Measurements from ENCODE around the gene EMILIN1.
A peak's percentile ranks its signal among the peaks of the same experiment; 100 is the strongest.

Gene EMILIN1

DNA sequence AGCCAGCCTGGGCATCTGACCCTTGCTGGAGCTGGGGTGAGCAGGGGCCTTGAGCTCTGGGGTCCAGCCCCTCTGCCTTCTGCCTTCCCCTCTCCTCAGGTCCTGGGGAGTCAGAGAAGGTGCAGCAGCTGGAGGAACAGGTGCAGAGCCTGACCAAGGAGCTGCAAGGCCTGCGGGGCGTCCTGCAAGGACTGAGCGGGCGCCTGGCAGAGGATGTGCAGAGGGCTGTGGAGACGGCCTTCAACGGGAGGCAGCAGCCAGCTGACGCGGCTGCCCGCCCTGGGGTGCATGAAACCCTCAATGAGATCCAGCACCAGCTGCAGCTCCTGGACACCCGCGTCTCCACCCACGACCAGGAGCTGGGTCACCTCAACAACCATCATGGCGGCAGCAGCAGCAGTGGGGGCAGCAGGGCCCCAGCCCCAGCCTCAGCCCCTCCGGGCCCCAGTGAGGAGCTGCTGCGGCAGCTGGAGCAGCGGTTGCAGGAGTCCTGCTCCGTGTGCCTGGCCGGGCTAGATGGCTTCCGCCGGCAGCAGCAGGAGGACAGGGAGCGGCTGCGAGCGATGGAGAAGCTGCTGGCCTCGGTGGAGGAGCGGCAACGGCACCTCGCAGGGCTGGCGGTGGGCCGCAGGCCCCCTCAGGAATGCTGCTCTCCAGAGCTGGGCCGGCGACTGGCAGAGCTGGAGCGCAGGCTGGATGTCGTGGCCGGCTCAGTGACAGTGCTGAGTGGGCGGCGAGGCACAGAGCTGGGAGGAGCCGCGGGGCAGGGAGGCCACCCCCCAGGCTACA lies 3.8 kb downstream of the EMILIN1 start:
- DNase-seq, result no peak

DNA sequence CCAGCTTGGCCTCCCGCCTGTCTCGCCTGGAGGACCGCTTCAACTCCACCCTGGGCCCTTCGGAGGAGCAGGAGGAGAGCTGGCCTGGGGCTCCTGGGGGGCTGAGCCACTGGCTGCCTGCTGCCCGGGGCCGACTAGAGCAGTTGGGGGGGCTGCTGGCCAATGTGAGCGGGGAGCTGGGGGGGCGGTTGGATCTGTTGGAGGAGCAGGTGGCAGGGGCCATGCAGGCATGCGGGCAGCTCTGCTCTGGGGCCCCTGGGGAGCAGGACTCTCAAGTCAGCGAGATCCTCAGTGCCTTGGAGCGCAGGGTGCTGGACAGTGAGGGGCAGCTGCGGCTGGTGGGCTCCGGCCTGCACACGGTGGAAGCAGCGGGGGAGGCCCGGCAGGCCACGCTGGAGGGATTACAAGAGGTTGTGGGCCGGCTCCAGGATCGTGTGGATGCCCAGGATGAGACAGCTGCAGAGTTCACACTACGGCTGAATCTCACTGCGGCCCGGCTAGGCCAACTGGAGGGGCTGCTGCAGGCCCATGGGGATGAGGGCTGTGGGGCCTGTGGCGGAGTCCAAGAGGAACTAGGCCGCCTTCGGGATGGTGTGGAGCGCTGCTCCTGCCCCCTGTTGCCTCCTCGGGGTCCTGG lies 4.5 kb downstream of the EMILIN1 start:
- DNase-seq, result no peak

- no peak for DNase-seq
Observed at GRCh38 chr2:27083410-27084296, 5.2 kb downstream of the EMILIN1 start.

DNA sequence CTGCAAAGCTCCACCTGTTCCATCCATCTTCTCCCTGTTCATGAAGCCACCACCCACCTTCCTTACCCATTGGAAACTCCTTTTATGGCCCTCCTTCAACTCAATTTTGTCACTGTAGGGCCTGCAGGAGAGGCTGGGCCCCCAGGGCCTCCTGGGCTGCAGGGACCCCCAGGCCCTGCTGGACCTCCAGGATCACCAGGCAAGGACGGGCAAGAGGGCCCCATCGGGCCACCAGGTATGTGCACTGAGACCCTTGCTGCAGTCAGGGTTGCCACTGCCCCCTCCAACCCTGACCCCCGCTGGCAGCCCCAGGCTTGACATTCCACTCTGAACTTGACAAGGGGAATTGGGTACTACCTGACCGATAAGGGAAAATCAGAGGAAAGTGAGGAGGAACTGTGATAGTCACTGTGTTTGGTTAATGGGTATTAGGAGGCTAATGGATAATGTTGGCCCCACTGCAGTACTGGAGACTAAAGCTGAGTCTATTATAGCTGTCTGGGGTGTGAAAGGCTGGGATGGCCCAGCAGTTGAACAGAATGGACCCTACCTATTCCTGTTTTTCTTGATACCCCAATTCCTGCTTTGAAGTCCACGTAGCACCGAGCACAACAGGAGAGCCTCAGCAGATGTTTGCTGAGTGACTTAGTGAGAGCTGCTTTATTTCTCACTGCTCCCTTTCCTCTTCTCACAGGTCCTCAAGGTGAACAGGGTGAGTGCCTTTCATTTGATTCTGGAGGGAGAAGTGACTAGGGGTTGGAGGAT lies 6.1 kb downstream of the EMILIN1 start:
- no peak for DNase-seq

DNA sequence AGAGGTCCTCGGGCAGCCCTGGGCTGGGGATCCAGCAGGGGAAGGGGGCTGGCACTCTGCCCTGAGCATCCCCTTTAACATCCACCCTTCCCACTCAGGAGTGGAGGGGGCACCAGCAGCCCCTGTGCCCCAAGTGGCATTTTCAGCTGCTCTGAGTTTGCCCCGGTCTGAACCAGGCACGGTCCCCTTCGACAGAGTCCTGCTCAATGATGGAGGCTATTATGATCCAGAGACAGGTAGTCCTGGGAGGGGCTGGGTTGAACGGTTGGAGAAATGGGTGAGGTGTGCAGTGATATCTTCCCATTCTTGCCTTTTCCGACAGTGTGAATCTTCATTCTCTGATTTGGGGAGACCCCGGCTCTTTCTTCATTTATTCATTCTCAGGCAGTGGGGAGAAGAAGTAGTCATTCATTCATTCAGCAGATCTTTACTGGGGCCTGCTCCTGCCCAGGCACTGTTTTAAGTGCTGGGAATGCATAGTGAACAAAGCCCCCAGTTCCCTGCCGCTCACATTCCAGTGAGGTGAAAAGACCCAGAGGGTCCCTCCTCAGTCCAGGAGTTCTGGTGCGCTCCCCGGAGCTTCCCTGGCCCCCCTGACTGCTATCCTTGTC lies 6.8 kb downstream of the EMILIN1 start:
- DNase-seq, result no peak

- peak; percentile 4 for DNase-seq
Observed at GRCh38 chr2:27085673-27086089, 7.3 kb downstream of the EMILIN1 start.

GRCh38 chr2:27086090-27086723 lies 7.8 kb downstream of the EMILIN1 start:
- DNase-seq, result peak; percentile 85

DNA sequence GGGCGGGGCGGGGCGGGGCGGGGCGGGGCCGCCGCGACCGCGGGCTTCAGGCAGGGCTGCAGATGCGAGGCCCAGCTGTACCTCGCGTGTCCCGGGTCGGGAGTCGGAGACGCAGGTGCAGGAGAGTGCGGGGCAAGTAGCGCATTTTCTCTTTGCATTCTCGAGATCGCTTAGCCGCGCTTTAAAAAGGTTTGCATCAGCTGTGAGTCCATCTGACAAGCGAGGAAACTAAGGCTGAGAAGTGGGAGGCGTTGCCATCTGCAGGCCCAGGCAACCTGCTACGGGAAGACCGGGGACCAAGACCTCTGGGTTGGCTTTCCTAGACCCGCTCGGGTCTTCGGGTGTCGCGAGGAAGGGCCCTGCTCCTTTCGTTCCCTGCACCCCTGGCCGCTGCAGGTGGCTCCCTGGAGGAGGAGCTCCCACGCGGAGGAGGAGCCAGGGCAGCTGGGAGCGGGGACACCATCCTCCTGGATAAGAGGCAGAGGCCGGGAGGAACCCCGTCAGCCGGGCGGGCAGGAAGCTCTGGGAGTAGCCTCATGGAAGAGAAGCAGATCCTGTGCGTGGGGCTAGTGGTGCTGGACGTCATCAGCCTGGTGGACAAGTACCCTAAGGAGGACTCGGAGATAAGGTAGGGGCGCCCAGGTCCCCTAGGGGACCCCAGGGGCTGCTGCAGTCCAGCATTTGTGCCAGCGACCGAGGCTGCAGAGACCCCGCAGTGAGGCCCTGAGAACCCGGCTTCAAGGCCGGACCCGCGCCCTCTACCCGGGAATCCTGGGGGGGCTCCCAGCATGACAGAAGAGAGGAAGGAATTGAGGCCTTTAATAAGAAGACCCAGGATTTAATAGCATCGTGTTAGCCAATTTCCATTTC lies 8.5 kb downstream of the EMILIN1 start, which contains the start of gene KHK:
TSS of gene KHK (plus strand) at position 49 of the 870 bp plus-strand sequence. CDS start at position 537, 488 bp downstream.
- DNase-seq, result peak; percentile 48

- DNase-seq, result no peak
Observed at GRCh38 chr2:27087823-27088410, 9.5 kb downstream of the EMILIN1 start.

GRCh38 chr2:27088634-27089033 lies 10.2 kb downstream of the EMILIN1 start:
- DNase-seq, result no peak

DNA sequence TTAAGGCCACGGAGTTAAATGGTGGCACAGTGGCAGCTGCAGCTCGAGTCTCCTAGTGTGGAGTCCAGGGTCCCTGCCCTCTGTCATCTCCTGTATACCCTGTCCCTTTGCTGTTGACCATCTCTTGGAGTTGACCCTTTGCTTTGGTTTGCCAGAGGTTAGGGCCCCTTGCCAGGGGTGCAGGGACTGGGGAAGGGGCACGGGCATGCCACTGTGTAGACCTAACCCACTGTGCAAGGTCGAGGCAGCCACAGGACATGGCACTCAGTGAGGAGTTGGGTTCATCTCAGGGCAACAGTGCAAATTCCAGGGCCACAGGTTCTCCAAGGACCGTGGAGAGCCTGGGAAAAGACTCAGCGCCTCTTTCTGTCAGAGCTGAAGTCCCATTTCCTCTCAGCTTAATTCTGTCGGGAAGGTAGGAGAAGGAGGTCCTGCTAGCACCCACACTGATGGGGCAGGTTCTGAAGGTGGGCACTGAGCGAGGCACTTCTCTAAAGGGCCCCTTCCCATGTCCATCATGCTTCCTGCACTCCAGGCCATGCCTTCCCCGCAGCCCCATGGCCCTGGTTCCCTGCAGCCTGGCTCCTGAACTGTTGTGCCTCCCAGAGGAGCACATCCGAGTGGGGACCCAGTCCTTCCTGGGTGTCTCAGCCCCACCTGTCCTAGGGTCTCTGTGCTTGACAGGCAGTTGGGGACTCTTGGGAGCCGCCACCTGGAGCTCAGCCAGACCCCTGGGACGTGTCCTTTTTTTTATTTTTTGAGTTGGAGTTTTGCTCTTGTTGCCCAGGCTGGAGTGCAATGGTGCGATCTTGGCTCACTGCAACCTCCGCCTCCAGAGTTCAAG lies 10.9 kb downstream of the EMILIN1 start:
- no peak for DNase-seq

DNA sequence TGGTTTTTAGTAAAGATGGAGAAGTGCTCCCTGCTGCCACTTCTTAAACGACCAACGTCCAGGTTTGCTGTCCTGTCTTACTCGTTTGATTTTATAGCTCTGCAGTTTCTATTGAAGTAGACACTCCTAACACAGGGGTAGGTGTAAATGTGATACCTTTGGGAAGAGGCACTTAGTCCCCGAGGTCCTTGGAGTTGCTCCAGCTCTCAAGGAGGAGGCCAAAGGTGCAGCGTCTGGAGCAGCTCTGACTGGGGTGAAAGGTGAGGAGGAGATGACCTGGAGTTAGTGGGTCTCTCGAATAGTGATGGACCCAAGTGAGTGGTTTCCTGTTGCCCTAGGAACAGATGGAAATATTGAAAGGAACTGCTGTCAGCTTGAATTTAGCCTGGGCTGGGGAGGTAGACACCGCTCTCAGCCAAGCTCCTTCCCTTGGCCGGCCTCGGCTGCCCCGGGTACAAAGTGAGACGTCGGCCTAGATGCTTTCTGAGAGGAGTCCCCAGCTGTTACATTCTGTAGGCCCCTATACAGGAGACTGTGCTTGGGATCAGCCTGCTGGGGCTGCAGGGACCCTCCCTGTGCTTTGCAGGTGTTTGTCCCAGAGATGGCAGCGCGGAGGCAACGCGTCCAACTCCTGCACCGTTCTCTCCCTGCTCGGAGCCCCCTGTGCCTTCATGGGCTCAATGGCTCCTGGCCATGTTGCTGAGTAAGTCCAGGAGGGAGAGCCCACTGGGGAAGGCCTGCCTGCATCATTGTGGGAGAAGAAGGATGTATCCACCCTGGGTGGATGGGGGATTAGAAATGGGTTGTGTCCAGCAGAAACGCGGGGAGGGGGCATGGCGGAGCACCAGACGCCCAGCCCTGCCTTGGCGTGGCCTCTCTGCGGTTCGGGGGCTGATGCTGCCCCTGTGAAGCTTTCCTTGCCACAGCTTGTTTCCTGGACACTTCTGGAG lies 13.6 kb downstream of the EMILIN1 start:
- DNase-seq, result no peak

GRCh38 chr2:27092696-27093429 lies 14.4 kb downstream of the EMILIN1 start:
- no peak for DNase-seq

DNA sequence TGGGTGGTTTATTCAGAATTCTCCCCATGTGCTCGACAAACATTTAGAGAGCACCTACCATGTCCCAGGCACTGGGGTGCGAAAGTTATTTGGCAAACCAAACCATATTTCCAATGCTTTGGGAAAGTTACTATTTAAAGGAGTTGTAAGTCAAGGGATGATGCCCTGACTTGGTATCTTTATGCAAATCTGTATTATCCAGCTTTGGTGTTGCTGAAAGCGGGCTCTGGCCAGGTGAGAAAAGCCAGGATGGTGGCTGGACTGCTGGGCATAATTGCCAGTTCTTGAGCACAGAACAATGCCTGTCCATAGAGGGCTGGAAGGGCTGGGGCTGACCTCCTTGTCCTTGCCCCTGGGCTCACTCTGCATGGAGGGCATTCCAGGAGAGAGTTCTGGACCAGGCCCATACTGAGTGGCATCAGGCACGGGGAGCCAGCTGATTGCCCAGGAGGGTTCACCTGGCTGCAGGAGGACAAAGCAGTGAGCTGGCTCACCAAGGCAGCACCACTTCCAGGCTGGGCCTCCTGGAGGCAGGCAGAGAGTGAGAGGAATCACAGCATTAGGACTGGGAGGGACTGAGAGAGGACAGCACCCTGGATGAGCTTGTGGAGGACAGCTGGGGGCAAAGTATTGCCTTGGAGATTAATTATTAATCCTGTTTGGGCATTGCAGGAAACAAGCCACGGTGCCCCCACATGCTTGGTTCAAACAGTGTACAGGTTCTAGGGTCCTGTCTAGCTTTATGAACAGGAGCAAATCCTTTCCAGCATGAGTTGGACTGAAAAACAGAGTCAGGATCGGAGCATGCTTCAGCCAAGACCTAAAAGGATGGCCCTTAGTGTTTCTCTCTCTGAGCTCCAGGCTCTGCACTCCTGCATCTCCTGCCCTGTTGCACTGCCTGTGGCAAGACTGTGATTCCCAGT lies 15.3 kb downstream of the EMILIN1 start:
- no peak for DNase-seq

- no peak for DNase-seq
Observed at GRCh38 chr2:27094353-27094984, 16.1 kb downstream of the EMILIN1 start.

- no peak for DNase-seq
Observed at GRCh38 chr2:27095427-27095744, 17.0 kb downstream of the EMILIN1 start.

Measured in NCI-H748 treated with DMSO at 0.1 percent for 48 hours (cell line).